Spleen (tissue), 7 donors: ENCODE data around the gene NFATC2.

Source experiments
- CTCF ChIP-seq, 11 experiments: fragments of 200-600 bp in 7 of 11; fragments of 450-650 bp in 4 of 11; sonication (generic) in 4 of 11; IDR thresholded peaks in 8 of 11; conservative IDR thresholded peaks in 3 of 11; 1 replicate in 7 of 11; 2 replicates in 4 of 11; pipeline versions ENCODE4 v1.4.0 to v1.8.0; 2016 to 2021; ENCODE audit warnings: antibody characterized with exemption in 11 of 11, inconsistent platforms in 4 of 11, mild to moderate bottlenecking in 1 of 11
- POLR2AphosphoS5 ChIP-seq, 3 donors: sonication (generic); formaldehyde crosslinking; IDR thresholded peaks; one replicate each; pipeline ENCODE4 v1.5.1; 2017; ENCODE audit warnings: antibody characterized with exemption in 3 of 3
- donor health status: DM: no; HTN: no; CAD: no; lungs with moderate emphysema.
- donor health status: DM: no; HTN: no; CAD: no.
- donor health status: DM: no; HTN: no; CAD: no.

GRCh38 chr20:51440589-51440988 is 101.9 kb downstream of the NFATC2 start:
- TF ChIP-seq POLR2AphosphoS5 (IDR thresholded peaks at IDR 0.05) (peak in 2 of 3 donors; percentile 30 to 57), CTCF (IDR thresholded peaks at IDR 0.05 in 8 of 11, conservative IDR thresholded peaks at IDR 0.05 in 3 of 11) (no peak)
